WI38 (cell line): Measurements from ENCODE around the gene BEX3.

Source experiments
- H3K4me3 ChIP-seq: 2 replicates; pipeline ENCODE4 v1.5.1; 2011; ENCODE audit warnings: low read depth, mild to moderate bottlenecking, control low read depth, low read length
- TF ChIP-seq, protein P1 (sequence below): IDR thresholded peaks from 2 replicates; pipeline ENCODE4 v1.5.1; 2012; ENCODE audit warnings: low read depth, mild to moderate bottlenecking, control low read depth, low read length

The BEX3 gene

DNA sequence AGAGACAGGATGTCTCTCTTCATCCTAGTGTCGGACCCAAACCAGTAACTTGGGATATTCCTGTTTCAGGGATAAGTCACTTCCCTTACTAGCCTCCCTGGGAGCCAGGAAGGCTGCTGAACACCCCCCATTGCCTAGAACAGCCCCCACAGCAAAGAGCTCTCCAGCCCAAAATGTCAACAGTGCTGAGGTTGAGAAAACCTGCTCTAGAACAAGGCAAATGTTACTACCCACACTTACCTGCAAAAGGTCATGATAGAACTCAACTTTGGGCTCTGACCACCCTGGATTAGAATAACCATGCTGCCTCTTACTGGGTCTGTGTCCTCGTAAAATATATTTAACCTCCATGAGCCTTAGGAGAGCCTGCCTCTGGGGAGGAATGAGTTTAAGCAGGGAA is 20.3 kb downstream of the BEX3 start:
- TF ChIP-seq, protein P1, sequence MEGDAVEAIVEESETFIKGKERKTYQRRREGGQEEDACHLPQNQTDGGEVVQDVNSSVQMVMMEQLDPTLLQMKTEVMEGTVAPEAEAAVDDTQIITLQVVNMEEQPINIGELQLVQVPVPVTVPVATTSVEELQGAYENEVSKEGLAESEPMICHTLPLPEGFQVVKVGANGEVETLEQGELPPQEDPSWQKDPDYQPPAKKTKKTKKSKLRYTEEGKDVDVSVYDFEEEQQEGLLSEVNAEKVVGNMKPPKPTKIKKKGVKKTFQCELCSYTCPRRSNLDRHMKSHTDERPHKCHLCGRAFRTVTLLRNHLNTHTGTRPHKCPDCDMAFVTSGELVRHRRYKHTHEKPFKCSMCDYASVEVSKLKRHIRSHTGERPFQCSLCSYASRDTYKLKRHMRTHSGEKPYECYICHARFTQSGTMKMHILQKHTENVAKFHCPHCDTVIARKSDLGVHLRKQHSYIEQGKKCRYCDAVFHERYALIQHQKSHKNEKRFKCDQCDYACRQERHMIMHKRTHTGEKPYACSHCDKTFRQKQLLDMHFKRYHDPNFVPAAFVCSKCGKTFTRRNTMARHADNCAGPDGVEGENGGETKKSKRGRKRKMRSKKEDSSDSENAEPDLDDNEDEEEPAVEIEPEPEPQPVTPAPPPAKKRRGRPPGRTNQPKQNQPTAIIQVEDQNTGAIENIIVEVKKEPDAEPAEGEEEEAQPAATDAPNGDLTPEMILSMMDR: no peak
- H3K4me3 ChIP-seq: no peak overlapping the region

- TF ChIP-seq, protein P1: no peak
Observed at GRCh38 chrX:103397707-103398106, 21.4 kb downstream of the BEX3 start.

GRCh38 chrX:103398421-103398864 is 22.1 kb downstream of the BEX3 start:
- TF ChIP-seq, protein P1: no peak

More at GRCh38 chrX:103397707-103398106, 21.4 kb downstream of the BEX3 start:
- H3K4me3 ChIP-seq: no peak overlapping the region

DNA sequence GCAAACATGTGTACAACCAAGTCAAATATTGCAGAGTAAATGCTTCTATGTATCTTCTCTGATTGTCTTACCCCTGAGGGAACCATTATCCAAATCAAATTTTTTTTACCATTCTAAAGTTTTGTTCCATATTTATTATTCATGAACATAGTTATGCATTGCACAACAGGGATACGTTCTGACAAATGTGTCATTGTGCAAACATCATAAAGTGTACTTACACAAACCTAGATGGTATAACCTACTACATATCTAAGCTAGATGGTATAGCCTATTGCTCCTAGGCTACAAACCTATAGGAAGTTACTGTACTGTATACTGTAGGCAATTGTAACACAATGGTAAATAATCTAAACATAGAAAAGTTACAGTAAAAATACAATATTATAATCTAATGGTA is 23.4 kb downstream of the BEX3 start:
- TF ChIP-seq, protein P1: no peak
- no peak overlapping the region for H3K4me3 ChIP-seq

More at GRCh38 chrX:103398421-103398864, 22.1 kb downstream of the BEX3 start:
- H3K4me3 ChIP-seq: no peak overlapping the region

DNA sequence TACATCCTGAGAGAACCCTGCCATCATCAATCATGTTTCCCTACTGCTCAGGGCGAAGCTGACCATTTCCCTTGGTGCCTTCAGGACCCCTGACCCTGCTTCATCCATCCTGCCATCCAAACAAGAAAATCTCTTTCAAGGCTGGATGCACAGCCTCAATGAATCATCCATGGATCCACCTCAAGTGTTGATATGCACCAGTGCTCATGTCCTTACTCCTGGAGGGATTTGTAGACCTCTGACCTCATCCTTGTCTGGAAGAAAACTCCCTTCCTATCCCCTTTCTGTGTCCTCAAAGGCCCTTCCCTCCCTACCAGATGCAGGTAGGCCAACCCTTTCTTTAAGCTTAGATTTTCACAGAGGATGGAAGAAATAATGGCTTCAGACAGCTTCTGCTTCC is 24.6 kb downstream of the BEX3 start:
- H3K4me3 ChIP-seq: no peak overlapping the region
- TF ChIP-seq, protein P1: no peak

DNA sequence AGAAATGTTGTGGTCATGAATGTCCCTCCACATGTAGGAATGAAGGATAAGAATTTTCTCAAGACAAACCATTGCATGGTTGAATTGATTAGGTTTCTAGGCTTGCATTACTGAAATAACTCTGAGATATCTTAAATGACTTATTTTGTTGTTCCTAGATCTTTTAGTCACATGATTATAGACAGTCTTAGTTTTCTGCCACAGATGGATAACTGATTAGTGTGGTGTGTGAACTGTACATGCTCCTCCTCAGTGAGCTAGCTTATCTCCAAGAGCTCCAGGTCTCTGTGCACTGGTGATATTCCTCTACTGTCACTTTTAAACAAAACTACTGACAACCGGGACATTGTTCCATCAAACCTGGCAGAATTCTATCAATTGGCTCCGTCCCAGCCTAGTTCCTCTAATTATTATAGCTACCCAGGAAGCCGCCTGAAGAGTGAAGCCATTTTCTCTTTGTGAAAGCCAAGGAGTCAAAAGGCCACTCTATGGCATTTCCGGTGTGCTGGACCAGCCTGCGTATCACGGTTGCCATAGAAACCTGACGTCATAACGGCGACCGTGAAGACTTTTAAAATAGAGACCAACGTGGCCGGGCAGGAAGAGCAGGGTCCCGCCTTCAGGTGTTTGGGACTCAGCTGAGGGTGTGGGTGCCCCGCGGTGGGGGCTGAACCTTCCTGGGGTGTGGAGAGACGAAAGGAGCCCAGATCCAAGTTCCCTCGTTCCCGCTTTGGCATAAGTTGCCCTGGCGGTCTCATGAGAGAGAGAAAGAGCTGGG is 28.1 kb downstream of the BEX3 start:
- TF ChIP-seq, protein P1: no peak
- peak overlapping the region; percentile 70 for H3K4me3 ChIP-seq

- peak overlapping the region; percentile 70 for H3K4me3 ChIP-seq
- TF ChIP-seq, protein P1: no peak
Observed at GRCh38 chrX:103405009-103405333, 28.6 kb downstream of the BEX3 start.
